HG03159 (cell line): ENCODE data around the gene CTNND2.
A peak's percentile ranks its signal among the peaks of the same experiment; 100 is the strongest.
"Not testable (repeated sequence)": the region's sequence is repeated elsewhere in the genome, so short reads cannot be mapped to it uniquely, and the experiment has no call there.

Source experiments
- ATAC-seq: cut with Tn5 transposase; IDR thresholded peaks from one replicate; pipeline ENCODE4 v1.9.1; 2021; ENCODE audit warnings: mild to moderate bottlenecking, moderate library complexity; ENCODE audit not compliant: unreplicated experiment

Gene CTNND2

DNA sequence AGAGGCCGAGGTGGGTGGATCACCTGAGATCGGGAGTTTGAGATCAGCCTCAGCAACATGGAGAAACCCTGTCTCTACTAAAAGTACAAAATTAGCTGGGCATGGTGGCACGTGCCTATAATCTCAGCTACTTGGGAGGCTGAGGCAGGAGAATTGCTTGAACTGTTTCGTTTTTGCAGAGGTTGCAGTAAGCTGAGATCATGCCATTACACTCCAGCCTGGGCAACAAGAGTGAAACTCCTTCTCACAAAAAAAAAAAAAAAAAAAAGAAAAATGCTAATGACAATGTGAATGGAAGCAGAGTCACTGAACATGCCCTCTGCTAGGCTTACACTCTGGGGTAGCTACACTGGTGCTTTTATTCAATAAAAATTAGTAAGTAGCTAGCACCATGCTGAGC, 899.7 kb downstream of the CTNND2 start:
- ATAC-seq, result not testable (repeated sequence)

DNA sequence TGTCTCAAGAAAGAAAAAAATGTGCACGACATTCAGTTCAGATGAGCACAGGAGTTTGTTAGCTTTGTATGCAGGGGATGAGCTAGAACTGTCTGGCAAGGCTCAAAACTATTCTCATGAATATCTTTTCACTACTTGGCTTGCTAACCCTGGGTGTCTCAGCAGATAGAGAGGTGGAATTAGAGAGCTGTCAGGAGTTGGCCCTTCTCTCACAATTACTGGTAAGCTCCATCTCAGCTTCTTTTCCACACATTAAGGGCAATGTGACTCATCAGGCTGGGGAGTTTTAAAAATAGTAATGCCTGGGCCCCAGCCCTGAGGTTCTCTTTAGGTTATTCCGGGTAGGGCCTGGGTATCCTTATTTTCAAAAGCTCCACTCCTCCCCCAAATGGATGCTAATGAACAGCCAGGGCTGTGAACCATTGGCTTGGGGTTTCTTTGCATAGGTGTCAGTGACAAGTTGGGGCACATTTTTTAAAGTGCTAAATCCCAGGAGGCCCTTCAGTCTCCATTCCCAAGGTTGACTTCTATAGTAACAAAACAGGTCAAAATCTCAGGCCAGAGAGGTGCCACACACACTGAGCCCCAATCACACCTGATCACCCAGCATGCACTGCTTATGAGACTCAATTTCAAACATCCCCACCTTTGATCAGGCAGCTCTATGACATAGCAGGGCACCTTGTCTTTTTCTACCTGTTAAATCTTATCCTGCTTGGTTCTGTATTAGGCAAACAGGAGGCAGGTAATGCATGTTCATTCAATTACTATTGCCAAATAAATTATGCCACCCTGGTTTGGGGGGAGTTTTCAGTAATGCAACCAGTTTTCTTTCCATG, 903.5 kb downstream of the CTNND2 start:
- no peak for ATAC-seq

GRCh38 chr5:10999714-11000113, 904.5 kb downstream of the CTNND2 start:
- ATAC-seq, result no peak

- no peak for ATAC-seq
Observed at GRCh38 chr5:10995891-10996290, 908.4 kb downstream of the CTNND2 start.

GRCh38 chr5:10994091-10994986, 909.9 kb downstream of the CTNND2 start:
- no peak for ATAC-seq

GRCh38 chr5:10990634-10991033, 913.6 kb downstream of the CTNND2 start:
- no peak for ATAC-seq

- ATAC-seq, result no peak
Observed at GRCh38 chr5:10989577-10990263, 914.5 kb downstream of the CTNND2 start.

- ATAC-seq, result no peak
Observed at GRCh38 chr5:10988622-10989021, 915.6 kb downstream of the CTNND2 start.

DNA sequence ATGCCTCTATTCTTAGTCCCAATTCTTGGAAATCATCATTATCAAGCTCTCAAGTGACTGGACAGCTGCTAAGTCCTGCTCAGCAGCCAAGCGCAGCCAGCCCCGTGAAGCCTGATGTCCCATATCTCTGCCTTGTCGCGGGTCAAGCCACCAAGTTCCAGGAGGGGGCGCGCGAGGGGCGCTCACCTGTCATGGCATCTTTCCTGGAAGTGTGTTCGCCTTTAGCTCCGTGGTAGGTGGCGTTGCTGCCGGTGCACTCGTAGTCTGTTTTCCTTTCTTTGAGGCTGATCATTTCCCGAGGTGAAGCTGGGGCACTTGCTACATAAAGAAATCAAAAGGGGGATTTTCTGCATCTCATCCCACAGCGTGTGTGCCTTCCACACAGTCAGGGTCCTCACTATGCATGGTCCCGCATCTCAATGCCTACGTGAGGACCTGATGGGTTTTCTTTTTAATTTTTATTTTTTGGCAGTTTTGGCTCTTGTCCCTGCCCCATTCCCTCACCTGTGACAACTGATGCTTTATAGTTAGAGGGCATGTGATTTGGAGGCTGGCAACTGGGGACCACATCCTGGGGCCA, 916.2 kb downstream of the CTNND2 start:
- ATAC-seq, result peak; percentile 89

GRCh38 chr5:10987276-10987924, 916.8 kb downstream of the CTNND2 start:
- ATAC-seq, result no peak

- peak; percentile 68 for ATAC-seq
Observed at GRCh38 chr5:10985721-10986110, 918.5 kb downstream of the CTNND2 start.

GRCh38 chr5:10985091-10985720, 919.0 kb downstream of the CTNND2 start:
- ATAC-seq, result no peak

GRCh38 chr5:10984021-10984715, 920.1 kb downstream of the CTNND2 start:
- ATAC-seq, result no peak

DNA sequence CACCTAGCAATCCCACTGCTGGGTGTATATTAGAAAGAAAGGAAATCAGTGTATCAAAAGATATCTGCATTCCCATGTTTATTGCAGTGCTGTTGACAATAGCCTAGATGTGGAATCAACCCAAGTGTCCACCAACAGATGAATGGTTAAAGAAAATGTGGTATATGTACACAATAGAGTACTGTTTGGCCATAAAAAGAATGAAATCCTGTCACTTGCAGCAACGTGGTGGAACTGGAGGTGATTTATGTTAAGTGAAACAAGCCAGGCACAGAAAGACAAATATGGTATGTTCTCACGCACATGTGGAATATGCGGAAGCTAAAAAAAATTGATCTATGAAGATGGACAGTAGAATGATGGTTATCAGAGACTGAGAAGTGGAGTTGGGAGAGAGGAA, 921.6 kb downstream of the CTNND2 start:
- ATAC-seq, result no peak

- no peak for ATAC-seq
Observed at GRCh38 chr5:10981932-10982331, 922.3 kb downstream of the CTNND2 start.

GRCh38 chr5:10977011-10977410, 927.2 kb downstream of the CTNND2 start:
- ATAC-seq, result no peak

DNA sequence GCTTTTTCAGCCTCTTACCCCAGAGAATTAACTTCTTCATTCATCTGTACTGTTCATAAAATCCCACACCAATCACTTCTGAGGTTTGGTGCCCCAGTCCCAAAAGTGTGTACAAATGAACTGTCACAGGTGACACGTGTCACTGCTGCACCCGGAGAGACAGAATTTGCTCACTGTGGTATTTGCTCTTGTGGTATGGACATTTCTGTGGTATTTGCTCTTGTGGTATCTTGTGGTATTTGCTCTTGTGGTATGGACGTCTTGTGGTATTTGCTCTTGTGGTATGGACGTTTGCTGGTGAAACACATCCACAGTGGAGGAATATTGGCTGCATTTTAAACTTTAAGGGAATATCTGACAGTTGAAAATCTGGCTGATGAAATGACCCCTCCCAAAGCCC, 928.3 kb downstream of the CTNND2 start:
- no peak for ATAC-seq

GRCh38 chr5:10974850-10975249, 929.4 kb downstream of the CTNND2 start:
- ATAC-seq, result no peak

- ATAC-seq, result no peak
Observed at GRCh38 chr5:10973316-10973715, 930.9 kb downstream of the CTNND2 start.
